22Rv1 (cell line): ENCODE results near the gene ENO1.
"Not testable (repeated sequence)": the region's sequence is repeated elsewhere in the genome, so short reads cannot be mapped to it uniquely, and the experiment has no call there.

Experiments used
- H3K27ac ChIP-seq: fragments of 450-650 bp; 2 replicates; pipeline ENCODE4 v1.5.1; 2017
- CTCF ChIP-seq: fragments of 450-650 bp; IDR thresholded peaks from 2 replicates; pipeline ENCODE4 v1.5.1; 2017; ENCODE audit warnings: mild to moderate bottlenecking
- ZFX ChIP-seq: fragments of 450-650 bp; IDR thresholded peaks from 2 replicates; pipeline ENCODE4 v1.6.1; 2017; ENCODE audit warnings: antibody characterized with exemption, borderline replicate concordance

ENO1 gene

GRCh38 chr1:8905582-8906191 lies 27.2 kb upstream of the ENO1 start:
- no peak overlapping the region for H3K27ac ChIP-seq
- TF ChIP-seq CTCF (no peak), ZFX (no peak)

- peak overlapping the region; percentile 27 for H3K27ac ChIP-seq
- TF ChIP-seq ZFX, result no peak
- no peak for TF ChIP-seq CTCF
Observed at GRCh38 chr1:8903908-8904650, 25.6 kb upstream of the ENO1 start.

- no peak for TF ChIP-seq CTCF
- no peak for TF ChIP-seq ZFX
- peak overlapping the region; percentile 27 for H3K27ac ChIP-seq
Observed at GRCh38 chr1:8903410-8903809, 24.9 kb upstream of the ENO1 start.

GRCh38 chr1:8902765-8903164 lies 24.3 kb upstream of the ENO1 start:
- no peak for TF ChIP-seq CTCF
- no peak for TF ChIP-seq ZFX
- H3K27ac ChIP-seq, result no peak overlapping the region

GRCh38 chr1:8900684-8901083 lies 22.2 kb upstream of the ENO1 start:
- H3K27ac ChIP-seq, result not testable (repeated sequence)

GRCh38 chr1:8899046-8899445 lies 20.6 kb upstream of the ENO1 start:
- no peak for TF ChIP-seq ZFX
- no peak for TF ChIP-seq CTCF
- H3K27ac ChIP-seq, result no peak overlapping the region

- not testable (repeated sequence) for H3K27ac ChIP-seq
Observed at GRCh38 chr1:8898418-8898817, 19.9 kb upstream of the ENO1 start.

- not testable (repeated sequence) for H3K27ac ChIP-seq
Observed at GRCh38 chr1:8897505-8897904, 19.0 kb upstream of the ENO1 start.

GRCh38 chr1:8896775-8897174 lies 18.3 kb upstream of the ENO1 start:
- H3K27ac ChIP-seq, result not testable (repeated sequence)
